ENCODE measurements around the gene DENND1C.

The DENND1C gene

GRCh38 chr19:6476155-6476895 lies 5.3 kb downstream of the DENND1C start:
- no peak for DNase-seq

GRCh38 chr19:6475321-6476108 lies 6.1 kb downstream of the DENND1C start:
- DNase-seq, result no peak

GRCh38 chr19:6473647-6474046 lies 7.9 kb downstream of the DENND1C start:
- DNase-seq, result no peak

GRCh38 chr19:6472713-6473112 lies 8.9 kb downstream of the DENND1C start:
- no peak for DNase-seq

GRCh38 chr19:6471076-6471475 lies 10.5 kb downstream of the DENND1C start:
- no peak for DNase-seq

GRCh38 chr19:6470173-6470572 lies 11.4 kb downstream of the DENND1C start:
- no peak for DNase-seq

GRCh38 chr19:6467384-6467783 lies 14.2 kb downstream of the DENND1C start:
- DNase-seq, result no peak

- DNase-seq, result no peak
Measured at GRCh38 chr19:6466526-6467248, 14.9 kb downstream of the DENND1C start.

GRCh38 chr19:6465663-6466062 lies 15.9 kb downstream of the DENND1C start:
- DNase-seq, result no peak

- no peak for DNase-seq
Measured at GRCh38 chr19:6465006-6465405, 16.6 kb downstream of the DENND1C start.

- no peak for DNase-seq
Measured at GRCh38 chr19:6464070-6464873, 17.3 kb downstream of the DENND1C start, which contains the start of gene CRB3. TSS of gene CRB3 (plus strand) at chr19:6464271. CDS start at chr19:6464702, 431 bp downstream.

GRCh38 chr19:6460099-6460884 lies 21.3 kb downstream of the DENND1C start:
- peak; percentile 86 for DNase-seq

- DNase-seq, result no peak
Measured at GRCh38 chr19:6459262-6460098, 22.1 kb downstream of the DENND1C start, which contains the start of gene SLC25A23. TSS of gene SLC25A23 (minus strand) at chr19:6459792. CDS start at chr19:6459628, 164 bp downstream.

- no peak for DNase-seq
Measured at GRCh38 chr19:6458695-6459261, 22.8 kb downstream of the DENND1C start.

GRCh38 chr19:6457958-6458694 lies 23.5 kb downstream of the DENND1C start:
- no peak for DNase-seq

- DNase-seq, result no peak
Measured at GRCh38 chr19:6455924-6456323, 25.7 kb downstream of the DENND1C start.

GRCh38 chr19:6453951-6454565 lies 27.5 kb downstream of the DENND1C start:
- DNase-seq, result no peak

GRCh38 chr19:6452899-6453298 lies 28.7 kb downstream of the DENND1C start:
- no peak for DNase-seq

- no peak for DNase-seq
Measured at GRCh38 chr19:6452223-6452614, 29.4 kb downstream of the DENND1C start.

Measured in activated gamma-delta T cell (primary cell).